ENCODE data around the gene SKIDA1.
A peak's percentile ranks its signal among the peaks of the same experiment; 100 is the strongest.

The SKIDA1 gene

DNA sequence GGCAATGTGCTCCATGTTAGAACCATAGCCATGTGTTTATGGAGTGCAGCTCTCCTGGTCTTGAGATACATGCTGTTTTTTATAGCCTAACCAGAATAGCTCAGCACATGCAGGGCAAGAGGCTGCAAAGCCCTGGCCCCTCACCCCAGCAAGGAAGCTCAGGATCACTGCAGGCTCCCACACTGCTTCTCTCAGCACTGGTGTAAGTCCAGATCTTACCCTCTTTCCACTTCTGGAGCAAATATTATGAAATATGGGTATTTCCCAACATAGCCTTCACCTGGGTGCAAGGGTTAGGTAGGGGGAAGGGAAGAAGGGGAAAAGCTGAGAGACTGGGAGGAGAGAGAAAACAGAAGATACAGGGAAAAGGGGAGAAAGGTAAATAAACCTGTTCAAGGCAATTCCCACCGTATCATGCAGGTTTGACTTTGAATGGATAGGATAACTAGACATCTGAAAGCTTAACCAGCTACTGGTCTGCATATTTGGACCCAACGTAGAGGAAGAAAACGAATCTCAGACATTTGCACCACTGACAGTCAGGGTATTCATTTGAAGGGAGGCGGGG, 19.7 kb downstream of the SKIDA1 start (continued):
- TF ChIP-seq ZNF341 (tag by site-specific recombination; IDR thresholded peaks at IDR 0.05; ENCODE audit: low read depth), result peak; percentile 26; the same call in 1 of the 2 replicates

DNA sequence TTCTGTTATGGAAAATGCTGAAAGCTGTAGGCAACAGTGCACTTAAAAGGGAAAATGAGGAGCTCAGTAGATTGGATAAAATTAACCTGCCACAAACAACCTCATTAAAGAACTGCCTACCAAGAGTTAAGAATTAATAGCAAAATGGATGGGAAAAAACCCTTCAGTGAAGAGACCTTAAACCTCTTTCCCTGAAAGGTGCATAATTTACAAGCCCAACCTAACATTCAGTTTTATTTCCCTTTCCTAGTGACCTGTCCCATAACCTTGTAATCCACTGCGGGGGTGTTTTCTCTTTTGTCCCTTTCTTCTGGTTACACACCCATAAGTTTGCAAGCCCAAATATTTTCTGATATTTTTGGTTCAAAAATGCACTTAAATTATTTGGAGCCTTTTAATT, 21.9 kb downstream of the SKIDA1 start:
- ChIA-PET POLR2A (interaction anchor here (0.5 kb wide), 1 partner anchor 101 kb away, joined by 5 read pairs; no protein-coding TSS in a partner anchor), CTCF (interaction anchor here (1.0 kb wide), 1 partner anchor 9 kb away, joined by 3 read pairs; no protein-coding TSS in a partner anchor)
- Histone ChIP-seq H3K4me1 (ENCODE audit: control insufficient read depth, insufficient read depth, low read length) (peaks cover 15% of the 10 kb centered on the region), H3K36me3 (ENCODE audit: control insufficient read depth in 2 of 2, insufficient read depth in 1 of 2, low read length in 2 of 2) (no peaks in the 10 kb centered on the region), H3K9me3 (ENCODE audit: control insufficient read depth, insufficient read depth, low read depth, low read length) (no peaks in the 10 kb centered on the region), H3K27ac (ENCODE audit: extremely low read depth, low read depth, low read length) (no peak overlapping the region), H3K4me3 (ENCODE audit: low read depth, low read length) (no peak overlapping the region)
- TF ChIP-seq ZNF302 (tag by site-specific recombination; IDR thresholded peaks at IDR 0.05; ENCODE audit: low read depth) (no peak), PRDM1 (tag by site-specific recombination; IDR thresholded peaks at IDR 0.05) (0 out of 2 replicates have a peak, but pooled peaks have one; percentile 11)
- TF ChIP-seq, protein P1, sequence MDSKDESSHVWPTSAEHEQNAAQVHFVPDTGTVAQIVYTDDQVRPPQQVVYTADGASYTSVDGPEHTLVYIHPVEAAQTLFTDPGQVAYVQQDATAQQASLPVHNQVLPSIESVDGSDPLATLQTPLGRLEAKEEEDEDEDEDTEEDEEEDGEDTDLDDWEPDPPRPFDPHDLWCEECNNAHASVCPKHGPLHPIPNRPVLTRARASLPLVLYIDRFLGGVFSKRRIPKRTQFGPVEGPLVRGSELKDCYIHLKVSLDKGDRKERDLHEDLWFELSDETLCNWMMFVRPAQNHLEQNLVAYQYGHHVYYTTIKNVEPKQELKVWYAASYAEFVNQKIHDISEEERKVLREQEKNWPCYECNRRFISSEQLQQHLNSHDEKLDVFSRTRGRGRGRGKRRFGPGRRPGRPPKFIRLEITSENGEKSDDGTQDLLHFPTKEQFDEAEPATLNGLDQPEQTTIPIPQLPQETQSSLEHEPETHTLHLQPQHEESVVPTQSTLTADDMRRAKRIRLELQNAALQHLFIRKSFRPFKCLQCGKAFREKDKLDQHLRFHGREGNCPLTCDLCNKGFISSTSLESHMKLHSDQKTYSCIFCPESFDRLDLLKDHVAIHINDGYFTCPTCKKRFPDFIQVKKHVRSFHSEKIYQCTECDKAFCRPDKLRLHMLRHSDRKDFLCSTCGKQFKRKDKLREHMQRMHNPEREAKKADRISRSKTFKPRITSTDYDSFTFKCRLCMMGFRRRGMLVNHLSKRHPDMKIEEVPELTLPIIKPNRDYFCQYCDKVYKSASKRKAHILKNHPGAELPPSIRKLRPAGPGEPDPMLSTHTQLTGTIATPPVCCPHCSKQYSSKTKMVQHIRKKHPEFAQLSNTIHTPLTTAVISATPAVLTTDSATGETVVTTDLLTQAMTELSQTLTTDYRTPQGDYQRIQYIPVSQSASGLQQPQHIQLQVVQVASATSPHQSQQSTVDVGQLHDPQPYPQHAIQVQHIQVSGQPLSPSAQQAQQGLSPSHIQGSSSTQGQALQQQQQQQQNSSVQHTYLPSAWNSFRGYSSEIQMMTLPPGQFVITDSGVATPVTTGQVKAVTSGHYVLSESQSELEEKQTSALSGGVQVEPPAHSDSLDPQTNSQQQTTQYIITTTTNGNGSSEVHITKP (tag by site-specific recombination; IDR thresholded peaks at IDR 0.05), result 0 out of 2 replicates have a peak, but pooled peaks have one; percentile 28
- TF ChIP-seq, protein P2, sequence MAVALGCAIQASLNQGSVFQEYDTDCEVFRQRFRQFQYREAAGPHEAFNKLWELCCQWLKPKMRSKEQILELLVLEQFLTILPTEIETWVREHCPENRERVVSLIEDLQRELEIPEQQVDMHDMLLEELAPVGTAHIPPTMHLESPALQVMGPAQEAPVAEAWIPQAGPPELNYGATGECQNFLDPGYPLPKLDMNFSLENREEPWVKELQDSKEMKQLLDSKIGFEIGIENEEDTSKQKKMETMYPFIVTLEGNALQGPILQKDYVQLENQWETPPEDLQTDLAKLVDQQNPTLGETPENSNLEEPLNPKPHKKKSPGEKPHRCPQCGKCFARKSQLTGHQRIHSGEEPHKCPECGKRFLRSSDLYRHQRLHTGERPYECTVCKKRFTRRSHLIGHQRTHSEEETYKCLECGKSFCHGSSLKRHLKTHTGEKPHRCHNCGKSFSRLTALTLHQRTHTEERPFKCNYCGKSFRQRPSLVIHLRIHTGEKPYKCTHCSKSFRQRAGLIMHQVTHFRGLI (tag by site-specific recombination; IDR thresholded peaks at IDR 0.05), result peak; percentile 75
- TF ChIP-seq, protein P3, sequence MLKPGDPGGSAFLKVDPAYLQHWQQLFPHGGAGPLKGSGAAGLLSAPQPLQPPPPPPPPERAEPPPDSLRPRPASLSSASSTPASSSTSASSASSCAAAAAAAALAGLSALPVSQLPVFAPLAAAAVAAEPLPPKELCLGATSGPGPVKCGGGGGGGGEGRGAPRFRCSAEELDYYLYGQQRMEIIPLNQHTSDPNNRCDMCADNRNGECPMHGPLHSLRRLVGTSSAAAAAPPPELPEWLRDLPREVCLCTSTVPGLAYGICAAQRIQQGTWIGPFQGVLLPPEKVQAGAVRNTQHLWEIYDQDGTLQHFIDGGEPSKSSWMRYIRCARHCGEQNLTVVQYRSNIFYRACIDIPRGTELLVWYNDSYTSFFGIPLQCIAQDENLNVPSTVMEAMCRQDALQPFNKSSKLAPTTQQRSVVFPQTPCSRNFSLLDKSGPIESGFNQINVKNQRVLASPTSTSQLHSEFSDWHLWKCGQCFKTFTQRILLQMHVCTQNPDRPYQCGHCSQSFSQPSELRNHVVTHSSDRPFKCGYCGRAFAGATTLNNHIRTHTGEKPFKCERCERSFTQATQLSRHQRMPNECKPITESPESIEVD (tag by site-specific recombination; IDR thresholded peaks at IDR 0.05), result peak; percentile 53; the same call in 1 of the 2 replicates

DNA sequence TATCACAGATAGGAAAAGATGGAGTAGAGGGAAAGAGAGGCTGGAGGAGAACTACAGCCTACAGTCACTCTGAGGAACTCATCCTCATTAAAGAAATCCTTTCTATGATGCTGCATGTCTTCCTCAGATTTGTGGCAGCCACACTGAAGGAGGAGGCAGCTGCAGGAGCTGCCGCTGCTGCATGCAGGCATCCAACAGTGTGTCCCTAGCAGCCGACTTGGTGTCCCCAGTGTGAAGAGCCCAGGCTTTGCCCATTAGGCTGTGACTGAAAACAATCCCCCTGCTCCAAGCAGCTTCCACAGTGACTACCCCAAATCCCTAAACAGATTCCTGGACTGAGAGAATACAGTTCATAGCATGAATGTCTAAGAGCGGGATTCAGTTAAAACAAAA, 23.1 kb downstream of the SKIDA1 start:
- POLR2A ChIA-PET, result no interaction called here
- H3K36me3 ChIP-seq (ENCODE audit: control insufficient read depth in 2 of 2, insufficient read depth in 1 of 2, low read length in 2 of 2), result no peaks in the 10 kb centered on the region
- no peak for TF ChIP-seq SP7 (tag by site-specific recombination; IDR thresholded peaks at IDR 0.05)
- TF ChIP-seq, protein P4, sequence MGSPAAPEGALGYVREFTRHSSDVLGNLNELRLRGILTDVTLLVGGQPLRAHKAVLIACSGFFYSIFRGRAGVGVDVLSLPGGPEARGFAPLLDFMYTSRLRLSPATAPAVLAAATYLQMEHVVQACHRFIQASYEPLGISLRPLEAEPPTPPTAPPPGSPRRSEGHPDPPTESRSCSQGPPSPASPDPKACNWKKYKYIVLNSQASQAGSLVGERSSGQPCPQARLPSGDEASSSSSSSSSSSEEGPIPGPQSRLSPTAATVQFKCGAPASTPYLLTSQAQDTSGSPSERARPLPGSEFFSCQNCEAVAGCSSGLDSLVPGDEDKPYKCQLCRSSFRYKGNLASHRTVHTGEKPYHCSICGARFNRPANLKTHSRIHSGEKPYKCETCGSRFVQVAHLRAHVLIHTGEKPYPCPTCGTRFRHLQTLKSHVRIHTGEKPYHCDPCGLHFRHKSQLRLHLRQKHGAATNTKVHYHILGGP (tag by site-specific recombination; IDR thresholded peaks at IDR 0.05), result no peak
- TF ChIP-seq ZNF37A (tag by site-specific recombination; IDR thresholded peaks at IDR 0.05), result no peak
- TF ChIP-seq, protein P5, sequence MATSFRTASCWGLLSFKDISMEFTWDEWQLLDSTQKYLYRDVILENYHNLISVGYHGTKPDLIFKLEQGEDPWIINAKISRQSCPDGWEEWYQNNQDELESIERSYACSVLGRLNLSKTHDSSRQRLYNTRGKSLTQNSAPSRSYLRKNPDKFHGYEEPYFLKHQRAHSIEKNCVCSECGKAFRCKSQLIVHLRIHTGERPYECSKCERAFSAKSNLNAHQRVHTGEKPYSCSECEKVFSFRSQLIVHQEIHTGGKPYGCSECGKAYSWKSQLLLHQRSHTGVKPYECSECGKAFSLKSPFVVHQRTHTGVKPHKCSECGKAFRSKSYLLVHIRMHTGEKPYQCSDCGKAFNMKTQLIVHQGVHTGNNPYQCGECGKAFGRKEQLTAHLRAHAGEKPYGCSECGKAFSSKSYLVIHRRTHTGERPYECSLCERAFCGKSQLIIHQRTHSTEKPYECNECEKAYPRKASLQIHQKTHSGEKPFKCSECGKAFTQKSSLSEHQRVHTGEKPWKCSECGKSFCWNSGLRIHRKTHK (tag by site-specific recombination; IDR thresholded peaks at IDR 0.05), result no peak
- no peak for TF ChIP-seq YY2 (tag by site-specific recombination; IDR thresholded peaks at IDR 0.05)
- TF ChIP-seq ZNF248 (tag by site-specific recombination; IDR thresholded peaks at IDR 0.05), result no peak
- 0 out of 2 replicates have a peak, but pooled peaks have one; percentile 13 for TF ChIP-seq ZBTB17 (tag by site-specific recombination; IDR thresholded peaks at IDR 0.05)
- TF ChIP-seq, protein P6, sequence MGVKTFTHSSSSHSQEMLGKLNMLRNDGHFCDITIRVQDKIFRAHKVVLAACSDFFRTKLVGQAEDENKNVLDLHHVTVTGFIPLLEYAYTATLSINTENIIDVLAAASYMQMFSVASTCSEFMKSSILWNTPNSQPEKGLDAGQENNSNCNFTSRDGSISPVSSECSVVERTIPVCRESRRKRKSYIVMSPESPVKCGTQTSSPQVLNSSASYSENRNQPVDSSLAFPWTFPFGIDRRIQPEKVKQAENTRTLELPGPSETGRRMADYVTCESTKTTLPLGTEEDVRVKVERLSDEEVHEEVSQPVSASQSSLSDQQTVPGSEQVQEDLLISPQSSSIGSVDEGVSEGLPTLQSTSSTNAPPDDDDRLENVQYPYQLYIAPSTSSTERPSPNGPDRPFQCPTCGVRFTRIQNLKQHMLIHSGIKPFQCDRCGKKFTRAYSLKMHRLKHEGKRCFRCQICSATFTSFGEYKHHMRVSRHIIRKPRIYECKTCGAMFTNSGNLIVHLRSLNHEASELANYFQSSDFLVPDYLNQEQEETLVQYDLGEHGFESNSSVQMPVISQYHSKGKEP (tag by site-specific recombination; IDR thresholded peaks at IDR 0.05), result peak; percentile 67; the same call in 1 of the 2 replicates
- no peak for TF ChIP-seq ZNF211 (tag by site-specific recombination; IDR thresholded peaks at IDR 0.05; ENCODE audit: low read depth)
- TF ChIP-seq ZNF624 (tag by site-specific recombination; IDR thresholded peaks at IDR 0.05), result no peak
- no peaks in the 10 kb centered on the region for H3K9me3 ChIP-seq (ENCODE audit: control insufficient read depth, insufficient read depth, low read depth, low read length)
- no peak overlapping the region for H3K27ac ChIP-seq (ENCODE audit: extremely low read depth, low read depth, low read length)
- peaks cover 15% of the 10 kb centered on the region for H3K4me1 ChIP-seq (ENCODE audit: control insufficient read depth, insufficient read depth, low read length)
- H3K4me3 ChIP-seq (ENCODE audit: low read depth, low read length), result no peak overlapping the region
- CTCF ChIA-PET, result interaction anchor here (0.6 kb wide), 1 partner anchor 230 kb away, joined by 3 read pairs; no protein-coding TSS in a partner anchor
